Endodermal cell (in vitro differentiated cells): ENCODE measurements around the gene SLC27A5. TPM values are rescaled to one million over a fixed set of nuclear protein-coding genes. Genes with fewer than 3 reads are reported as not detected.
A peak's percentile ranks its signal among the peaks of the same experiment; 100 is the strongest.

Source experiments
- DNase-seq: peaks from one replicate; pipeline ENCODE4 v3.0.0-alpha.2; 2017
- H3K27ac ChIP-seq: 2 replicates; pipeline ENCODE4 v1.5.1; 2013; ENCODE audit warnings: mild to moderate bottlenecking, low read depth, low read length, moderate library complexity
- H3K27me3 ChIP-seq: 2 replicates; pipeline ENCODE4 v1.6.1; 2013; ENCODE audit warnings: mild to moderate bottlenecking, low read length, moderate library complexity; ENCODE audit not compliant: insufficient read depth, control insufficient read depth, poor library complexity, severe bottlenecking
- H3K36me3 ChIP-seq: 2 replicates; pipeline ENCODE4 v1.7.0; 2013; ENCODE audit warnings: mild to moderate bottlenecking, low read length, moderate library complexity; ENCODE audit not compliant: control insufficient read depth, insufficient read depth
- H3K4me1 ChIP-seq: one replicate; pipeline ENCODE4 v1.7.0; 2013; ENCODE audit warnings: low read length; ENCODE audit not compliant: control insufficient read depth, insufficient read depth
- H3K4me3 ChIP-seq: 2 replicates; pipeline ENCODE4 v1.5.1; 2013; ENCODE audit warnings: mild to moderate bottlenecking, low read length, moderate library complexity
- H3K9ac ChIP-seq: 2 replicates; pipeline ENCODE4 v1.6.1; 2013; ENCODE audit warnings: mild to moderate bottlenecking, low read length, moderate library complexity; ENCODE audit not compliant: poor library complexity, severe bottlenecking; ENCODE audit errors: extremely low read depth
- H3K9me3 ChIP-seq: 2 replicates; pipeline ENCODE4 v1.6.1; 2013; ENCODE audit warnings: mild to moderate bottlenecking, low read length, moderate library complexity; ENCODE audit not compliant: control insufficient read depth
- H3K27ac Mint-ChIP-seq: 2 replicates; pipeline ENCODE4 v1.8.0; 2020; ENCODE audit warnings: mixed read lengths
- H3K27me3 Mint-ChIP-seq: 2 replicates; pipeline ENCODE4 v1.8.0; 2021; ENCODE audit warnings: mild to moderate bottlenecking, mixed read lengths; ENCODE audit not compliant: insufficient read depth
- H3K36me3 Mint-ChIP-seq: 2 replicates; pipeline ENCODE4 v1.8.0; 2020; ENCODE audit warnings: low read depth, mixed read lengths
- H3K4me1 Mint-ChIP-seq: 2 replicates; pipeline ENCODE4 v1.8.0; 2020; ENCODE audit warnings: mixed read lengths
- H3K4me3 Mint-ChIP-seq: 2 replicates; pipeline ENCODE4 v1.8.0; 2020; ENCODE audit warnings: mild to moderate bottlenecking, moderate library complexity, mixed read lengths
- H3K9me3 Mint-ChIP-seq: 2 replicates; pipeline ENCODE4 v1.8.0; 2020; ENCODE audit warnings: mild to moderate bottlenecking, mixed read lengths
- WGBS, 2 experiments: methylation state at CpG; one replicate each; pipeline versions ENCODE4 v1.1.5 to v1.1.7; 2013; ENCODE audit warnings: missing lambda C conversion rate in 2 of 2, mixed read lengths in 1 of 2; ENCODE audit not compliant: insufficient coverage in 1 of 2, insufficient read length in 1 of 2; 5-methylcytosine and 5-hydroxymethylcytosine counted together
- total RNA-seq, 2 donors: library from RNA; stranded (reverse); fragmentation: NEBNext Ultra II Directional in 1 of 2; extraction: Animal tissue kit (Norgen Biotek cat#: 25700) in 1 of 2; gene quantifications; 2 replicates in 1 of 2; 3 replicates in 1 of 2; pipeline ENCODE4 v1.2.1, GENCODE V29; 2021
- TF ChIP-seq, protein P1 (sequence below): fragments of 200-600 bp; sonication (generic); conservative IDR thresholded peaks from 2 replicates; pipeline ENCODE4 v1.5.0; 2021; ENCODE audit warnings: antibody characterized with exemption, mild to moderate bottlenecking

SLC27A5 gene
- total RNA-seq, 2 donors from 2014 or later: 13.6 to 15.3 TPM

DNA sequence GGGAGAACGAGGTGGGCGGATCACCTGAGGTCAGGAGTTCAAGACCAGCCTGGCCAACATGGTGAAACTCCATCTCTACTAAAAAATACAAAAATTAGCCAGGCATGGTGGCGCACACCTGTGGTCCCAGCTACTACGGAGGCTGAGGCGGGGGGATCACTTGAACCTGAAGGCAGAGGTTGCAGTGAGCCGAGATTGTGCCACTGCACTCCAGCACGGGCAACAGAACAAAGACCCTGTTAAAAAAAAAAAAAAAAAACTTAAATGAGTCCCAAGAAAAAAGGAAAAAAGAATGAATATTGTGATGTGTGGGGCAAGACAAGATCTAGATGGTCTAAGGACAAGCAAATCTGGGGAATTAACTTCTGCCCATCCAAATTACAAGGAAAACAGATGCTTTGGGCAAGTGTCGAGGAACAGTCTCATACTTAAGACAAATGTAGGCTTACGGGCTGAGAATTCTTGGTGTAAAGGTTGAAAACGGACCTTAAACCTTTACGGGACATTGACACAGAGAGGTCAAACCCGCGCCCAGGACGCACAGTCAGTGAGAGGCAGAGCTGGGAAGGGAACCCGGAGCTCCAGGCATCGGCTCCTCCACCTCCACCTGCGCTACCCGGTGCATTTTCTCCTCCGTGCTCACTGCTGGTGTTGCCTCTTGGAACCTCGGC, 45.6 kb downstream of the SLC27A5 start:
- peak overlapping the region; percentile 51 for H3K9ac ChIP-seq
- H3K27me3 Mint-ChIP-seq: peaks cover 26% of the 10 kb centered on the region
- WGBS, 2 experiments: 45 to 46% methylated on average over 10 to 20 of the region's 20 CpGs
- H3K36me3 ChIP-seq: peaks cover 4% of the 10 kb centered on the region
- H3K27me3 ChIP-seq: peaks cover 9% of the 10 kb centered on the region
- H3K4me1 ChIP-seq: no peaks in the 10 kb centered on the region
- peak overlapping the region; percentile 77 for H3K4me3 ChIP-seq
- H3K9me3 ChIP-seq: no peaks in the 10 kb centered on the region
- H3K4me3 Mint-ChIP-seq: peak overlapping the region; percentile 67
- H3K4me1 Mint-ChIP-seq: peaks cover 11% of the 10 kb centered on the region
- H3K9me3 Mint-ChIP-seq: no peaks in the 10 kb centered on the region
- TF ChIP-seq, protein P1, sequence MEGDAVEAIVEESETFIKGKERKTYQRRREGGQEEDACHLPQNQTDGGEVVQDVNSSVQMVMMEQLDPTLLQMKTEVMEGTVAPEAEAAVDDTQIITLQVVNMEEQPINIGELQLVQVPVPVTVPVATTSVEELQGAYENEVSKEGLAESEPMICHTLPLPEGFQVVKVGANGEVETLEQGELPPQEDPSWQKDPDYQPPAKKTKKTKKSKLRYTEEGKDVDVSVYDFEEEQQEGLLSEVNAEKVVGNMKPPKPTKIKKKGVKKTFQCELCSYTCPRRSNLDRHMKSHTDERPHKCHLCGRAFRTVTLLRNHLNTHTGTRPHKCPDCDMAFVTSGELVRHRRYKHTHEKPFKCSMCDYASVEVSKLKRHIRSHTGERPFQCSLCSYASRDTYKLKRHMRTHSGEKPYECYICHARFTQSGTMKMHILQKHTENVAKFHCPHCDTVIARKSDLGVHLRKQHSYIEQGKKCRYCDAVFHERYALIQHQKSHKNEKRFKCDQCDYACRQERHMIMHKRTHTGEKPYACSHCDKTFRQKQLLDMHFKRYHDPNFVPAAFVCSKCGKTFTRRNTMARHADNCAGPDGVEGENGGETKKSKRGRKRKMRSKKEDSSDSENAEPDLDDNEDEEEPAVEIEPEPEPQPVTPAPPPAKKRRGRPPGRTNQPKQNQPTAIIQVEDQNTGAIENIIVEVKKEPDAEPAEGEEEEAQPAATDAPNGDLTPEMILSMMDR: no peak
- peak overlapping the region; percentile 13 for H3K27ac Mint-ChIP-seq
- no peak for DNase-seq
- peaks cover 8% of the 10 kb centered on the region for H3K36me3 Mint-ChIP-seq
- H3K27ac ChIP-seq: no peak overlapping the region

- Mint-ChIP-seq H3K27me3 (peaks cover 13% of the 10 kb centered on the region), H3K9me3 (no peaks in the 10 kb centered on the region), H3K27ac (no peak overlapping the region), H3K36me3 (peaks cover 8% of the 10 kb centered on the region), H3K4me1 (no peaks in the 10 kb centered on the region), H3K4me3 (no peak overlapping the region)
- no peak for DNase-seq
- no peaks in the 10 kb centered on the region for H3K4me1 ChIP-seq
- no peaks in the 10 kb centered on the region for H3K27me3 ChIP-seq
- peaks cover 4% of the 10 kb centered on the region for H3K36me3 ChIP-seq
- H3K27ac ChIP-seq: no peak overlapping the region
- WGBS, 2 experiments: 89% methylated on average over 2 of the region's 2 CpGs; no CpG with 5 or more reads in 1 of the 2 experiments
- H3K9ac ChIP-seq: no peak overlapping the region
- TF ChIP-seq, protein P1: no peak
- H3K4me3 ChIP-seq: no peak overlapping the region
- H3K9me3 ChIP-seq: no peaks in the 10 kb centered on the region
Measured at GRCh38 chr19:58460039-58460438, 51.8 kb downstream of the SLC27A5 start.

GRCh38 chr19:58456111-58456510, 55.7 kb downstream of the SLC27A5 start:
- Histone ChIP-seq H3K27ac (no peak overlapping the region), H3K4me3 (no peak overlapping the region), H3K9me3 (no peaks in the 10 kb centered on the region), H3K4me1 (no peaks in the 10 kb centered on the region), H3K36me3 (peaks cover 4% of the 10 kb centered on the region), H3K27me3 (peaks cover under 1% of the 10 kb centered on the region), H3K9ac (no peak overlapping the region)
- Mint-ChIP-seq H3K36me3 (peaks cover 12% of the 10 kb centered on the region), H3K27me3 (peaks cover 17% of the 10 kb centered on the region), H3K27ac (no peak overlapping the region), H3K4me1 (peaks cover 3% of the 10 kb centered on the region), H3K4me3 (no peak overlapping the region), H3K9me3 (no peaks in the 10 kb centered on the region)
- WGBS, 2 experiments: 94 to 97% methylated on average over 10 to 35 of the region's 35 CpGs
- TF ChIP-seq, protein P1: no peak
- DNase-seq: no peak
